Mesenteric fat pad (tissue), 1 donor: ENCODE data around the gene FRS3. TPM values are rescaled to one million over a fixed set of nuclear protein-coding genes. Genes with fewer than 3 reads are reported as not detected.

ENCODE experiments used
- DNase-seq: peaks from one replicate; pipeline ENCODE4 v3.0.0-alpha.2; 2020; ENCODE audit warnings: low spot score
- total RNA-seq: library from RNA; stranded (reverse); fragmentation: NEBNext Ultra II Directional; extraction: Animal tissue kit (Norgen Biotek cat#: 25700); gene quantifications from one replicate; pipeline ENCODE4 v1.2.1, GENCODE V29; 2021
- donor health status: DM: yes; HTN: yes; CAD: no.

The FRS3 gene
- total RNA-seq, 1 donor from 2014 or later, result 3.4 TPM

DNA sequence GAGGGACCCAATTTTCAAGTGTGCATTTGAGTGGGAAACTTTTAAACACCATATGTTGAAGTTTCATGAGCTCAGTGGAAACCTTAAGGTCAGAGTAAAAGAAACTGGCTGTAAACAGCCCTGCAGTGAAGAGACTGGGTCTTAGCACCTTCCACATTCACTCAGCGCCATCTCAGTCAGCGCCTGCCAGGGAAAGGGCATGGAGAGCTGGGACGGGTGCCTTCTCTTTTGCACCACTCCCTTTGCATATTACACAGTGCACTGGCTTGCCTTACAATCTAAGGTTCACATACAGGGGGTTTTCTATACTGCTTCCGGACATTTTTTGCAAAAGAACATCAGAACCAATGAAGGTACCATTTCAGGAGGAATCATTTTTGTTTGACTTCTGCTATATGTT lies 12.3 kb upstream of the FRS3 start:
- no peak for DNase-seq

- DNase-seq, result no peak
Observed at GRCh38 chr6:41791305-41791704, 11.6 kb upstream of the FRS3 start.

DNA sequence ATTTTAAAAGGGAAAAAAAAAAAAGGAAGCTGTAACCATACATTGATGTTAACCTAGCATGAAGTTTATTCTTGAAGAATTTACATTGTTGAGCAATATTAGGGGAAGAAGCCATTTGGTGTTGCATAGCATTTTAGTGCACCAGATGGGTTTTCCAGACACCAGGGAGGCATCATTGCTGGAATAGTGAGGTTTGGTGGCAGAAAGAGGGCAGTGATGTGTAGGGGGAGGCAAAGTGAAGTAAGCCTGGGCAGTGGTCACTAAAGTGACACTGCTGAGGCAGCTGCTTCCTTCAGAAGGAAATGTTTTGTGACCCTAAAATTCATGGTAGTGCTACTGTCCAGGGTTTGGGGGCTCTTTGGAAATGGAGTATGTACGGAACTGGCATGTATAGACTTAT lies 10.3 kb upstream of the FRS3 start:
- no peak for DNase-seq

DNA sequence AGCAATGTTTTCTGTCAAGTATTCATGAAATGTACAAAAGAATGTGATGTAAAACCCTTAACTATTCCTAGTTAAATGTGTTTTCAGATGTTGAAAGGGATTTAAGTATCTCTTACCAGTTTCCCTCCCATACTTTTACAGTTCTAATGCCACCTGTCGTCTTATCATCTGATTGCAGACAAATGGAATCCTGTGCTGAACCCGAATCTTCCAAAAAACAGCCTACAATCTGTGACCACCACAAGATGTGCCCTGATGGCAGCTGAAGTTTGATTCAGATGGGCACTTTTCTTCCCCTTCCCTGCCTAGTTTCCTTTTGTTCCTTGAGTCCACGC lies 9.7 kb upstream of the FRS3 start:
- DNase-seq, result no peak

DNA sequence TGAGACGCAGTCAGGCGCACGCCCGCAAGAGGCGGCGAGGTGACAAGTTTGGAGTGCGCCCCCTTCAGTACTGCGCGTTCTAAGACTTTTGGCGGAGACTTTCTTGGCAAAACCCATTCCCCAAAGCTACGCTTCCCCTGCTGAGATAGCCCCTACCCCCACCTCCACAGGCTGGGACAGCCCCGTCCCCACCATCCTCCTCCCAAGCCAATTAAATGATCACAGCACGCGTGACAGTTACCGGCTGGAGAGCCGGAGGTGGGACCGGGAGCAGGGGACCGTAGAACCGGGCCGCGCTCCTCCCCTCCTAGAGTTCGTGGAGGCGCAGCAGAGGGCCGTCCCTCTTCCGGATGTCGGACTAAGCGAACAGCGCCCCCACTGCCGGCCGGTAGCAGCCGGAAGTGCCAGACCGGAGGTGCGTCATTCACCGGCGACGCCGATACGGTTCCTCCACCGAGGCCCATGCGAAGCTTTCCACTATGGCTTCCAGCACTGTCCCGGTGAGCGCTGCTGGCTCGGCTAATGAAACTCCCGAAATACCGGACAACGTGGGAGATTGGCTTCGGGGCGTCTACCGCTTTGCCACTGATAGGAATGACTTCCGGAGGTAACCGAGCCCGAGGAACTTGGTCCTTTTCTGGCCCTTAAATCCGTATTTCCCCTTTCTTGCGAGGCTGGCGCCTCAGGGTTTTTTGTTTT lies 7.7 kb upstream of the FRS3 start, which contains the start of gene TOMM6:
Gene TOMM6 (plus strand): TSS at position 476 of the 699 bp plus-strand sequence. CDS start 4 bp downstream, at position 480.
- peak; percentile 99 for DNase-seq

DNA sequence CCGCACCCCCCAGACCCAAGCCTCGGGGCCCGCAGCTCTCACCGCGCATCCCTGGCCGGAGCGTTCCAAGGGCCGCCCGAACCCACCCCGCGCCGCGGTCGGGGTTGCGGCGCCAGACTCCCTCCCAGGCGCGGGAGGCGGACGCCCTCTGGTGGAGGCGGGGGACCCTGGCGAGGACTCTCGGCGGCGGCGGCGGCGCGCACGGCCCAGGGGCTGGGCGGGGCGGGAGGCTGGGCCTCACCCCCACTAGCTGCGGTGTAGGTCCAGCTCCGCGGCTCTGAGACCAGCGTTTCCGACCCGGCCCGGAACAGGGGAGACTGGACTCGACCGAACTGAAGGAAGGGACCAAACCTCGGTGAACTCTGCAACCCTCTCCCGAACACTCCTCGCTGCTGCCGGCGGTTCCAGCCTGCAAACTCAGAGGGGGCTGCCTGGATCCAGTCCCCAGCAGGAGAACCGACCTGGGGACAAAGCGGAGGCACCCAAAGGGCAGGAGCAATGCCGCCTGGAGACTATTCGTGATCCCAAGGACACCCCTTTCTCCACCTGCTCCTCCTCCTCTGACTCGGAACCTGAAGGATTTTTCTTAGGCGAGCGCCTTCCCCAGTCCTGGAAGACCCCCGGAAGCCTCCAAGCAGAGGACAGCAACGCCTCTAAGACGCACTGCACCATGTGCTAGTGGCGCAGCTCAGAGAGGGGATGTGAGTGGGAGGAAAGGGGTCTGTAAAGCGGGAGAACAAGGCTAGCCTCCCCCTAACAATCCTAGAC lies 6.9 kb upstream of the FRS3 start:
- DNase-seq, result peak; percentile 98

GRCh38 chr6:41785689-41786450 lies 6.2 kb upstream of the FRS3 start:
- no peak for DNase-seq

GRCh38 chr6:41785254-41785653 lies 5.6 kb upstream of the FRS3 start:
- no peak for DNase-seq

DNA sequence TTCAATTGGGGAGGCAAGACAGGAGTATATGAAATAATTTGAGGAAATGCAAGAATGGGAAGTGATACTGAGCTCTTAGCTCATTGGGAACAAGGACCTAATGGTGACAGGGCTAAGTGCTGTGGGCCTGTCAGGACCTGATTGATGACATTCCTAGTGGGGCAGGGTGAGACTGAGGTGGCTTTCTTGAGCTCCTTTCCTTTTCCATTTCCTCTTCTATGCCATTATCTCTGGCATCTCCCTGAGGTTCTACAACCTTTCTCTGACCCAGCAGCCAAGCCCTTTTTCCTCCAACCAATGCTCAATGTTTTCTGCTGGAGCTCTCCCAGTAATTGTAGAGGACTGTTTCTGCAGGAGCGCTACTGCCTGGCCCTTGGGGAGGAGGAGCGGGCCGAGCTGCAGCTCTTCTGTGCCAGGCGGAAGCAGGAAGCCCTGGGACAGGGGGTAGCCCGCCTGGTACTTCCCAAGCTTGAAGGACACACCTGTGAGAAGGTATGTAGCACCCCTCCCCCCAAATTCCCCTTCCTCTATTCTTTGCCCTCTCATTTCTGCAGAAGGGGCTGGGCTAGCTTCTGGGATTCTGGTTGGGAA lies 5.0 kb upstream of the FRS3 start:
- no peak for DNase-seq

DNA sequence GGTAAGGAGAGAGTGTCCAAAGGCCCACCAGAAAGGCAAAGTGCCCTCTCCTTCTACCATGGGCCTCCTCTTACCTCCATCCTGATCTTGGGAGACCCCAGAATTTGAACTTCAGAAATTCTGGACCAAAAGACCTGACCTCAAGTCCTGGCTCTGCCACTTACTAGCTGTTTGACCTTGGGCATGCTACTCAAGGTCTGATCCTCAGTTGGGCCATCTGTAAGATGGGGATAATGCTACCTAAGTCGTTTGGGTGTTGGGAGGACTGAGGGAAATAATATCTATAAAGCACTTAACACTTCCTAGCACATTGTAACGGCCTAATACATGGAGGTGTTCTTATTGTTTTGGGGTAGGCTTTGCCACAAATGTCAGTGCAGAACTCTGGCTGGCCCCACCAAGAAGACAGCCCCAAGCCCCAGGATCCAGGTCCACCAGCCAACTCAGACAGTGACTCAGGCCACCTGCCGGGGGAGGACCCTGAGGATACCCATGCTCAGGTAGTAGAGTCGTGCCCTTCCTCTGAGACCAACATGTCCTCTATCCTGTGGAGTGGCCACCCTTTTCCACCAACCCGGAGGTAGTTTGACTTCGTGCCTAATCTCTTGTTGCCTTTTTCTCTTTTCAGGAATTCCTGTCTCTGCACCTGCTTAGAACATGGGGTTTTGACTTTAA lies 3.5 kb upstream of the FRS3 start:
- DNase-seq, result no peak

- DNase-seq, result no peak
Observed at GRCh38 chr6:41781366-41781730, 1.6 kb upstream of the FRS3 start.

- no peak for DNase-seq
Observed at GRCh38 chr6:41780551-41781365, 1.1 kb upstream of the FRS3 start, which contains the start of gene PRICKLE4. PRICKLE4 (plus strand) TSS chr6:41780782; CDS start chr6:41783474, 2,692 bp downstream.

DNA sequence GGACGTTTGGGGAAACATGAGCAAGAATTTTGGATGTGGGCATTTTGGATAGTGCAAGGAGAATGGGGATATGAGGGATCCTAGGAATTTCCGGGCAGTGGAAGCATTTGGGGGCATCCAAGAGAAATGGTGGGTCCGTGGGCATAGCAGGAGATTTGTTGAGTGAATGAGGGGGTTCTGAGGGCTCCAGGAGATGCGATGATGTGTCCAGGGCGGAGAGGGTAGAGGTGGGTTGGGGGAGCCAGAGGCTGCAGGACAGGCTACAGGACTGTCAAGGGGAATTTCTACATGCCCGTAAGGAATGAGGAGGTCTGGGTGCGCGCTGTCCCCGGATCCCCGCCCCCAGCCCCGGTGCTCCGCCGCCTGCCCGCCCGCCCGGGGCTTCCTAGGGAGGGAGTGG lies 364 bp downstream of the FRS3 start:
- no peak for DNase-seq

DNA sequence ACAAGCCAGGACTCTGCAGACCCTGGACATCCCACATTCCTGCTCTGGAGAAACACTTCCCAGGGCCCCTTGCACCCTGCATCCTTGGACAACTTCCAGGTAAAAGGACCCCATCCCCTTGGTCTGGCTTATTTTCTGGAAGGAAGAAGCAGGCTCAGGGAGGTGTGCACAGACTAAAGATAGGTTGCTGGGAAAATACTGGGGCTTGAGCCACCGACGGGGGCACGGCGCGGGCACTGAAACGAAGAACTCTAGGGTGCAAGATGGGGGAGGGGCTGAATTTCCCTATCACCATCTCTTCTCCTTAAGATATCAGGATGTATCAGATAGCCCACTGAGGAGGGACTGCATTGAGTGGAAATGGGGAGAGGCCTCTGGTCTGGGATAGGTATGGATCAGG lies 805 bp downstream of the FRS3 start:
- DNase-seq, result no peak

DNA sequence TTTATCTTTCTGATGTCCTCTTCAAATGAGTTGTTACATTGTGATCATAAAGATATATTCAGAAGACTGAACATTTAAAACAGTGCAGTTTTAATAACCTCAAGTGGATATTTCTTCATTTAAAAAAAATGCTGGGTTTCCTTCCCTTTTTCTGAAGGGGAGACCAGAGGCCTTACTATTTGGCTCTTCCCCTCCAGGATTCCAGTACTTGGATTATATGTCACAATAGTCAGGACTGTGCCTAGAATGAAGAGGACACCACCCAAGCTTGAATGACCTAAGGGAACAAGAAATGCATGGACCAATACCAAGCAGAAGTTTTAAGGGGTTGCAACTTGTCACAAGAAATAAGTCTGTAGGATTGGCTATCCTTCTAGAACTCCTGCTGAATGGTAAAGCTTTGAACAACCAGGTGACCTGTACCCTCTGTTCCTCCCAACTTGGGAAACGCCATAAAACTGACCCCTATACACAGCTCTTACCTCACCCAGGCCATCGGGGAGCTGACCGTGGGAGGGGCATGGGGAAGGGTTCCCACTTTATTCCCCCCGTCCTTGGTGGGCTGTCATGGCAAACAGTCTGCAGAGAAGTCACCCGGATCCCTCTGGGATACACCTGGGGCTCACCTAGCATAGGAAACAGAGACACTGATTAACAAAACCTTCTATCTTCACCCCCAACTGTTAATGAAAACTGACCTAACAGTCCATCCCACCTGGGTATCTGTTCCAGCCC lies 2.0 kb downstream of the FRS3 start:
- peak; percentile 12 for DNase-seq

GRCh38 chr6:41775293-41775882 lies 4.3 kb downstream of the FRS3 start:
- no peak for DNase-seq

DNA sequence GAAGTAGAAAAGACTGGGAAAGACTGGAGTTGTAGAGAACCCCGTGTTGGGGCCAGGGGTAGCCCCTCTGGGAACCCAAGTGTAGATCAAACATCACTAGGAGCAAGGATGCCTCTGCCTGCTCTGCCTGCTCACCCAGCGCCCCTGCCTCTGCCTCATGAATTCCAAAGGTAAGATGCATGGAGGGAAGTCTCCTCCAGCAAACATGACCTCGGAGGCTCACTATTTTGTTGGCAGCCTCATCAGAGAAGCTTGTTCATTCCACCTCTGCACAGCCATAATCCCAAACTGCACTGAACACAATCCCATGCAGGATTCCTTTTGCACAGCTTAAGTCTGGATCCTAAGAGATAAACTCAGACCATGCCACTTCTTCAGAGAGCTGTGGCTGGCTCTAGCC lies 4.9 kb downstream of the FRS3 start:
- DNase-seq, result no peak

DNA sequence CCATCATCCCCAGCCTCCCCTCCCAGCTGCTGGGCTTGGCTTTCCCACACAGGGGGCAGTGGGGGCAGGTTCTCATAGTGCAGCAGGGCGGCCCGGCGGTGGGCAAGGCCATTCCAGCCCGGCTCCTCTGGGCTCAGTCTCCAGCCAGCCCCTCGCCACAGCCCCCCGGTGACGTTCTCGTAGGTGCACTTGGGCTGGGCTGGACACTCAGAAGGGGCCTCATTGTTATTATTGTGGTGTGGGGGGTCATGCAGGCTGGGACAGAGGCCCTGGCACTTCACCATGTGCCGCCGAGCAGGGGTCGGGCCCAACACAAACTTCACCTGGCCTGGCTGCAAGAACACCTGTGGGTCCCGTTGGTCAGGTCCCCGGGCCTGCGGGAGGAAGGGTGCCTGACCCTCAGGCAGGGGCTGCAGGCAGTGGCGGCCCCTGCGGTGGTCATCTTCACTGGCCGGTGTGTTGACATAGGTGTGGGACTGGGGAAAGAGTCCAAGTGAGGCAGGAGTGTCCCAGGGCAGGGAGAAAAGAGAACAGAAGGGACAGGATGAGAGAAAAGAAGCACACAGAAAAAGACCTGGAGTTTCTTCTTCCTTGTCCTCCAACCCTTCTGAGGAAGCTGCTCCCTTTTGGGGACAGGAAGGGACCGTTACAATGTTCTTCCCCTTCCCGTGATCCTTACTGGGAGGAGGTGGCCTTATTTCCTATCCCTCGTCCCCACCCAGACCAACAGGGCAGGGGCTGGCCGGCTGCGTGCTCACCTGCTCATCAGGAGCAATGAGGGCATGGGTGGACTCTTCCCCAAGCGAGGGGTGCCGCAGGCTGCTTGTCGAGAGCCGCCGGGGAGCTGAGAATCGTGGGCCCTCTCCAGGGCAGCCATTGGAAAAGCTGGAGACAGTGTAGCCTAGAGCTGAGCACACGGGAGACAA lies 8.4 kb downstream of the FRS3 start:
- no peak for DNase-seq
